ENCODE data around the gene RNPEPL1.
A peak's percentile ranks its signal among the peaks of the same experiment; 100 is the strongest.

The RNPEPL1 gene

DNA sequence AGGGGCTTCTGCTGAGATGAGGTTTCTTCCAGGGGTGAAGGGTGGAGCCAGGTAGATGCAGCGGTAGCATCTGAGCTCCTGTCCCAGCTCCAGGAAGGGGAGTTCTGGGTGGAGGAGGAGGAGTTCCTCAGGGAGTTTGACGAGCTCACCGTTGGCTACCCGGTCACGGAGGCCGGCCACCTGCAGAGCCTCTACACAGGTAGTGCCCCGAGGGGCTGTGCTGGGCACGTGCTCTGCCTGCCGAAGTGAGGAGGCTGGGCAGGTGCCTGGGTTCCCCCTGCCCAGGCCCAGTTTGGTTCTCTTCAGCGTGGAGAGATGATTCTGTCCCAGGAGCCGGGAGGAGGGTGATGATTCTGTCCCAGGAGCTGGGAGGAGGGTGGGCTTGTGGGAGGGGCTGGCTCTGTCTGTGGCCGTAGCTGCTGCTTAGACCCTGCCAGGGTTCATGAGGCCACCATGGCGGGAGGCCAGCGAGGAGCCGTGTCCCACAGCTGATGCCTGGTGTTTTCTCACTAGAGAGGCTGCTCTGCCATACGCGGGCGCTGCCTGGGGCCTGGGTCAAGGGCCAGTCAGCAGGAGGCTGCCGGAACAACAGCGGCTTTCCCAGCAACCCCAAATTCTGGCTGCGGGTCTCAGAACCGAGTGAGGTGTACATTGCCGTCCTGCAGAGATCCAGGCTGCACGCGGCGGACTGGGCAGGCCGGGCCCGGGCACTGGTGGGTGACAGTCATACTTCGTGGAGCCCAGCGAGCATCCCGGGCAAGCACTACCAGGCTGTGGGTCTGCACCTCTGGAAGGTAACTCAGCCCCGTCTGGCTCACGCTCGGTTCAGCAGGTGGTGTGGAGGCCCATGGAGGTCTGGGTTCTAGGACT, 26.5 kb downstream of the RNPEPL1 start:
- Histone ChIP-seq H3K4me3 (IDR thresholded peaks at IDR 0.05; ENCODE audit: insufficient read depth, low read depth, low read length) (no peak overlapping the region), H3K79me2 (ENCODE audit: insufficient read depth, low read depth) (peaks cover 5% of the 10 kb centered on the region; the same call in 1 of the 2 replicates), H3K9ac (no peak overlapping the region), H3K27ac (no peak overlapping the region), H3K27me3 (ENCODE audit: insufficient read depth, low read depth) (no peaks in the 10 kb centered on the region), H4K20me1 (ENCODE audit: insufficient read depth) (no peaks in the 10 kb centered on the region), H3K4me1 (ENCODE audit: low read depth, poor library complexity, severe bottlenecking) (no peaks in the 10 kb centered on the region), H3K4me2 (no peak overlapping the region), H2AFZ (ENCODE audit: low read depth) (no peak overlapping the region), H3K36me3 (ENCODE audit: insufficient read depth) (no peaks in the 10 kb centered on the region)
- TF ChIP-seq CTCF (conservative IDR thresholded peaks at IDR 0.05; ENCODE audit: low read depth, low read length) = no peak

- H3K4me2 ChIP-seq = no peak overlapping the region
- H3K9ac ChIP-seq = no peak overlapping the region
- H3K79me2 ChIP-seq (ENCODE audit: insufficient read depth, low read depth) = no peaks in the 10 kb centered on the region
- H3K4me1 ChIP-seq (ENCODE audit: low read depth, poor library complexity, severe bottlenecking) = no peaks in the 10 kb centered on the region
- H3K36me3 ChIP-seq (ENCODE audit: insufficient read depth) = no peaks in the 10 kb centered on the region
- no peaks in the 10 kb centered on the region for H3K27me3 ChIP-seq (ENCODE audit: insufficient read depth, low read depth)
- H3K27ac ChIP-seq = no peak overlapping the region
- 0 out of 2 replicates have a peak, but pooled peaks have one; percentile 30 for TF ChIP-seq CTCF (conservative IDR thresholded peaks at IDR 0.05; ENCODE audit: low read depth, low read length)
- no peak overlapping the region for H3K4me3 ChIP-seq (IDR thresholded peaks at IDR 0.05; ENCODE audit: insufficient read depth, low read depth, low read length)
- H2AFZ ChIP-seq (ENCODE audit: low read depth) = no peak overlapping the region
- H4K20me1 ChIP-seq (ENCODE audit: insufficient read depth) = no peaks in the 10 kb centered on the region
Measured at GRCh38 chr2:240595381-240596079, 27.2 kb downstream of the RNPEPL1 start.

GRCh38 chr2:240596080-240596460, 27.8 kb downstream of the RNPEPL1 start:
- Histone ChIP-seq H3K4me1 (ENCODE audit: low read depth, poor library complexity, severe bottlenecking) (no peaks in the 10 kb centered on the region), H3K27ac (no peak overlapping the region), H3K27me3 (ENCODE audit: insufficient read depth, low read depth) (no peaks in the 10 kb centered on the region), H3K79me2 (ENCODE audit: insufficient read depth, low read depth) (no peaks in the 10 kb centered on the region), H3K4me2 (no peak overlapping the region), H3K9ac (no peak overlapping the region), H2AFZ (ENCODE audit: low read depth) (no peak overlapping the region), H4K20me1 (ENCODE audit: insufficient read depth) (no peaks in the 10 kb centered on the region), H3K4me3 (IDR thresholded peaks at IDR 0.05; ENCODE audit: insufficient read depth, low read depth, low read length) (no peak overlapping the region), H3K36me3 (ENCODE audit: insufficient read depth) (no peaks in the 10 kb centered on the region)
- TF ChIP-seq CTCF (conservative IDR thresholded peaks at IDR 0.05; ENCODE audit: low read depth, low read length) = no peak

DNA sequence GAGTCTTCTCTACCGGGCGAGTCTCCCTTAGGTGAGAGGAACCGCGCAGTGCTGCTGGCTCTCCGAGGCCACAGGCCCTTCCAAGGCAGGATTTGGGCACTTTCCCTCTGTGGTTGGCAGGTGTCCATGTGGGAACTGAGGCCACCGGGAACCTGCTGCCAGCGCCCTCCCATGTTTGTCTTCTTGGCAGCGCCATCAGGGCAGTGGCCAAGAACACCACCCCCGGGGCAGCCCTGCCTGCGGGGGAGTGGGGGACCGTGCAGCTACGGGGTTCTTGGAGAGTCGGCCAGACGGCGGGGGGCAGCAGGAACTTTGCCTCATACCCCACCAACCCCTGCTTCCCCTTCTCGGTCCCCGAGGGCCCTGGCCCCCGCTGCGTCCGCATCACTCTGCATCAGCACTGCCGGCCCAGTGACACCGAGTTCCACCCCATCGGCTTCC, 28.2 kb downstream of the RNPEPL1 start:
- H4K20me1 ChIP-seq (ENCODE audit: insufficient read depth) = no peaks in the 10 kb centered on the region
- H3K36me3 ChIP-seq (ENCODE audit: insufficient read depth) = no peaks in the 10 kb centered on the region
- no peak overlapping the region for H3K9ac ChIP-seq
- no peaks in the 10 kb centered on the region for H3K4me1 ChIP-seq (ENCODE audit: low read depth, poor library complexity, severe bottlenecking)
- H3K79me2 ChIP-seq (ENCODE audit: insufficient read depth, low read depth) = no peaks in the 10 kb centered on the region
- H2AFZ ChIP-seq (ENCODE audit: low read depth) = no peak overlapping the region
- no peak overlapping the region for H3K4me3 ChIP-seq (IDR thresholded peaks at IDR 0.05; ENCODE audit: insufficient read depth, low read depth, low read length)
- no peak for TF ChIP-seq CTCF (conservative IDR thresholded peaks at IDR 0.05; ENCODE audit: low read depth, low read length)
- no peak overlapping the region for H3K27ac ChIP-seq
- H3K4me2 ChIP-seq = no peak overlapping the region
- H3K27me3 ChIP-seq (ENCODE audit: insufficient read depth, low read depth) = no peaks in the 10 kb centered on the region
